RKO (cell line): ENCODE measurements around the gene SNX10.
A peak's percentile ranks its signal among the peaks of the same experiment; 100 is the strongest.

Source experiments
- DNase-seq: peaks from one replicate; pipeline ENCODE4 v3.0.0-alpha.2; 2016; ENCODE audit warnings: low spot score

The SNX10 gene

GRCh38 chr7:26337232-26337865 lies 45.7 kb downstream of the SNX10 start:
- DNase-seq: no peak

GRCh38 chr7:26340476-26341018 lies 48.9 kb downstream of the SNX10 start:
- DNase-seq: no peak

GRCh38 chr7:26343320-26343832 lies 51.7 kb downstream of the SNX10 start:
- DNase-seq: no peak

- no peak for DNase-seq
Observed at GRCh38 chr7:26343837-26344236, 52.2 kb downstream of the SNX10 start.

GRCh38 chr7:26345202-26345601 lies 53.5 kb downstream of the SNX10 start:
- DNase-seq: no peak

- DNase-seq: no peak
Observed at GRCh38 chr7:26345837-26346236, 54.2 kb downstream of the SNX10 start.

GRCh38 chr7:26346611-26347203 lies 55.0 kb downstream of the SNX10 start:
- peak; percentile 53 for DNase-seq

- no peak for DNase-seq
Observed at GRCh38 chr7:26348234-26348851, 56.7 kb downstream of the SNX10 start.

- no peak for DNase-seq
Observed at GRCh38 chr7:26349005-26349915, 57.6 kb downstream of the SNX10 start.

GRCh38 chr7:26351171-26351570 lies 59.5 kb downstream of the SNX10 start:
- DNase-seq: no peak

GRCh38 chr7:26356229-26356628 lies 64.6 kb downstream of the SNX10 start:
- DNase-seq: no peak

GRCh38 chr7:26356929-26357798 lies 65.5 kb downstream of the SNX10 start:
- DNase-seq: no peak

GRCh38 chr7:26357799-26358151 lies 66.1 kb downstream of the SNX10 start:
- DNase-seq: no peak

- DNase-seq: no peak
Observed at GRCh38 chr7:26360650-26361049, 69.0 kb downstream of the SNX10 start.

GRCh38 chr7:26361637-26362036 lies 70.0 kb downstream of the SNX10 start:
- DNase-seq: no peak

GRCh38 chr7:26363465-26363864 lies 71.8 kb downstream of the SNX10 start:
- DNase-seq: no peak

- peak; percentile 78 for DNase-seq
Observed at GRCh38 chr7:26365077-26365900, 73.6 kb downstream of the SNX10 start.

GRCh38 chr7:26365901-26366275 lies 74.2 kb downstream of the SNX10 start:
- no peak for DNase-seq

- DNase-seq: no peak
Observed at GRCh38 chr7:26367219-26367711, 75.6 kb downstream of the SNX10 start.

GRCh38 chr7:26368542-26368941 lies 76.9 kb downstream of the SNX10 start:
- peak; percentile 39 for DNase-seq
